Suppressor macrophage treated with lipopolysaccharide for 4 hours (primary cell): ENCODE results near the gene OAS3.
A peak's percentile ranks its signal among the peaks of the same experiment; 100 is the strongest.
"Not testable (repeated sequence)": the region's sequence is repeated elsewhere in the genome, so short reads cannot be mapped to it uniquely, and the experiment has no call there.

Experiments
- DNase-seq: peaks from one replicate; pipeline ENCODE4 v3.0.0-alpha.2; 2020

Gene OAS3

DNA sequence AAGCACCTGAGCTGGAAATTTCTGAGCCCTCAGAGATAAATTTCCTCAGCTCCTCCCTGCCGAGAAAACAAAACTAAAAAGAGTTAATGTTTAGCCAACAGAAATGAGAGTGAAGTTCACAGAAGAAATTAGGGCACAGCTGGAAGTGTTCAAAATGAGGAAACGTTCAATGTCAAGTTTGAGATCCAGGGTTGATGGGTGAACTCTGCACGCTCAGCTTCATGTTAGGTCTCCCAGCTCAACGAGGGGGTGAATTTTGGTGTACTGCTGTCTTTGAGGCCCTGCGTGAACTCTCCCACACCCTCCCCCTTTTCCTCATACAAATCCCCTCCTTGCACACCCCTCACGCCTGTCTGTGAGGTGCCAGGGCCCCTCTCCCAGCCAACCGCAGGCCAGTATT lies 13.3 kb upstream of the OAS3 start:
- DNase-seq: peak; percentile 22

DNA sequence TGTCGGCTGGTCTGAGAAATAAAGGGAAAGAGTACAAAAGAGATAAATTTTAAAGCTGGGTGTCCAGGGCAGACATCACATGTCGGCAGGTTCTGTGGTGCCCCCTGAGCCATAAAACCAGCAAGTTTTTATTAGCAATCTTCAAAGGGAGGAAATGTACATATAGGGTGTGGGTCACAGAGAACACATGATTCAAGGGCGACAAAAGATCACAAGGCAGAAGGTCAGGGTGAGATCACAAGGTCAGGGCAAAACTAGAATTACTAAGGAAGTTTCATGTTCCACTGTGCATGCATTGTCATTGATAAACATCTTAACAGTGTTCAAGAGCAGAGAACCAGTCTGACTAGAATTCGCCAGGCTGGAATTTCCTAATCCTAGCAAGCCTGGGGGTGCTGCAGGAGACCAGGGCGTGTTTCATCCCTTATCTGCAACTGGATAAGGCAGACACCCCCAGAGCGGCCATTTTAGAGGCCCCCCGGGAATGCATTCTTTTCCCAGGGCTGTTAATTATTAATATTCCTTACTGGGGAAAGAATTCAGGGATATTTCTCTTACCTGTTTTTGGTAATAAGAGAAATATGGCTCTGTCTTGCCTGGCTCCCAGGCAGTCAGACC lies 11.7 kb upstream of the OAS3 start:
- peak; percentile 40 for DNase-seq

DNA sequence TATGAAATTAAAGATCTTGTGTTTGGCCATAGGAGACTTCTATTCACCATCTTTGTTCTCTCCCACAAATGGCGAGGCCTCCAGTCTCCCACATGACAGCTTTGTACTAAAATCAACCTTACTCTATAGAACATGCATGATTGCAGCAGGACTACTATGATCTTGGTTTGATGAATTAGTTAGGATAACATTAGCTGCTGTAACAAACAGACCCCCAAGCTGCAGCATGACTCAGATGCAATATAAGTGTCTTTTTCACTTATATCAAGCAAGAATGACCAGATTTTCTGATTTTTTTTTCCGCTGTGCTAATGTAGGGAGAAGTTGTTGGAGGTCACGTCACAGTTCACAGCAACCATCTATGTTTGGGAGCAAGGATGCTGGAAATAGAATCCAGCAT lies 10.8 kb upstream of the OAS3 start:
- no peak for DNase-seq

DNA sequence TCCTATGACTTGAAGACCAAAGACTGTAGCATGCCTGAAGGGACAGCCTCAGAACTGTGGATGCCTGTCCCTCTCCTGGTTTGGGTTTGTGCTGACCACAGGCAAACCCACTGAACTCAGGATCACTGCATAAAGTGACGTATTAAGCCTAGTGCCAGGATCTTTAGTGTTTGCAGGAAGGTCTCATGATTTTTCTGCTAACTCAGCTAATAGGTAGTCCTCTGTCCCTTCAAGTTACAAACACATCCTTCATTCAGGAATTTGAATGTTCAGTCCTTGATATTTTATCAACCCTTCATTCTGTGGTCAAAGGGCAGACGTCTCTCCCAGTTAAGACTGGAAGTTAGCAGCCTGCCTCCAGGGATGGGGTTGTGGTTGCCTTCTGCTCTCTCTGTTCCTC lies 10.3 kb upstream of the OAS3 start:
- DNase-seq: no peak

DNA sequence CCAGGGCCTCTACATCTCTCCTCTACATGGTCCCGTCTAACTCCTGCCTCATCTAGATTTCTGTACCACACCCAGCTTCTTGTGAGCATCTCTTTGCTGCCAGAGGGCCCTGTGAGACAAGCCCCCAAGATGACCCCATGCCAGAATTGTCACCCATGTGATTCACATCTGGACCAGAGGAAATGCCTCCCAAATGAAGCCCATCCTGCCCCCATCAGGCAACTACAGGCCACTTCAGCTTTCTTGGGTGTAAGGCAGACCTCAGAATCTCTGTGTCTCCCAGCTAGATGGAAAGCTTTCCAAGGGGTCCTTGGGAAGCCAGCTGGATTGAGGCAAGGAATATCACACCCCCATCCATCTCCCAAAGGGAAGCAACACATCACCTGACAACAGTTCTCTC lies 9.3 kb upstream of the OAS3 start:
- no peak for DNase-seq

DNA sequence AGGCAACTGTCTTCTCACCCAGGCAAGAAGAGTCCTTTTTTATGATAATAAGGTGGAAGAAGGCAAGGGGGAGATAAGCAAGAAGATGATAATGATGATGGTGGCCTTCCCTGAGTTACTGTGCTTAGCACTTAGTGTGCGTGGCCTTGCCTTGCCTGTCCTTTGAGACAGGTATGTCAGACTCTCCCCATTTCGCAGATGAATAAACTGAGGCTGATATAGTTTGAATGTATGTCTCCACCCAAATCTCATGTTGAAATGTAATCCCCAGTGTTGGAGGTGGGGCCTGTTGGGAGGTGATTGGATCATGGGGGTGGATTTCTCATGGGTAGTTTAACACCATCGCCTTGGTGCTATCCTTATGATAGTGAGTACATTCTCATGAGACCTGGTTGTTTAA lies 8.6 kb upstream of the OAS3 start:
- DNase-seq: no peak

DNA sequence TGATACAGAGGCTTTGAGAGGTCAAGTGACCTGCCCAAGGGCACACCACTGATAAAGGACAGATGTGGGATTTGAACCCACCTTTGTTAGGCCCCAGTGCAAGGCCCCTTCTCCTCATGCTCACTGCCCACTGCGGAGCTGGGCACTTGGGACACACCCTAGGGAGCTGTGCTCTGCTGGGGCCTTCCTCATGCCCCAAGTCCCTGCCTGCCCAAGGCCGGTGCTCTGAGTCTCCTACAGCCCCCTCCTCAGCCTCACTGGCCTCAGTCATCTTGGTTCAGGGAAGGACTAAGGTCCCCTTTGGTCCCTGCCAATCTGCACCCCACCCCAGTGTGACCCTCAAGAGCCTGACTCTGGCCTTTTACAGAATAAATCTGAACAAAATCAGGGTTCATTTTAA lies 7.9 kb upstream of the OAS3 start:
- no peak for DNase-seq

DNA sequence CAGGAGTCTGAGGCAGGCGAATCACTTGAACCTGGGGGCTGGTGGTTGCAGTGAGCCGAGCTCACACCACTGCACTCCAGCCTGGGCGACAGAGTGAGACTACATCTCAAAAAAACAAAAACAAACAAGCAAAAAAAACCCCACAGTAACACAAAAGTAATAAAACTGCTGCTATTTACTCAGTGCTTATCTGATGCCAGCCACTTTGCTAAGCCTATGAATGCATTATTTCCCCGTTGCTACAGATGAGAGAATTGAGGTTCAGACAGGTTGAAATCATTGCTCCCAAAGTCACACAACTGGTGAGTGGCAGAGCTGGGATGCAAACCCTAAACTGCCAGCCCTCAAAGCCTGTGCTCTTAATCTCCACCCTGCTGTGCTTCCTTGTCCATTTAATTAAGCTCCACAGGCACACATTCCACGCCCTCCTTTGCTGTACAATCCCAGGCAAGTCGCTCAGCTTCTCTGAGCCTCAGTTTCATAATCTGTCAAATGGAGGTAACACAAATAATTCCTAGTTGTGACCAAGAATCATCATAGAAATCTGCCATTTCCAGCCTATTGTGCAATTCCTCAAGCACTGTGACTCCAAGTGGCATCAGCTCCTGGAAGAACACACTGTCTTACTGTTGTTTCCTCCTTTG lies 5.7 kb upstream of the OAS3 start:
- DNase-seq: peak; percentile 36

DNA sequence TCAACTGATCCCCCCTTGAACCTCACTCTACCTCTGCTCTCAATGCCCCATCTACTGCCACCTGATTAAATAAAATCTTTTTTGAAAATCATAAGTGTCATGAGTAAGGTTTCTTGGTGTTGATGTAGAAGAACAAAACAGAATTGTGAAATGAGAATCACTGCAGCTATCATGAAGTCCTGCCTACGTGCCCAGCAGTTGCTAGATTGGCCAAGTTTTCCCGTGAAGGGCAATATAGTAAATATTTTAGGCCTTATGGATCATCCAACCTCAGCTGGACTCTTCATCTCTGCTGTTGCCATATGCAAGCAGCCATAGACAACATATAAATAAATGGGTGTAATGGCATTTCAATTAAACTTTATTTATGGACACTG lies 5.2 kb upstream of the OAS3 start:
- DNase-seq: peak; percentile 35

DNA sequence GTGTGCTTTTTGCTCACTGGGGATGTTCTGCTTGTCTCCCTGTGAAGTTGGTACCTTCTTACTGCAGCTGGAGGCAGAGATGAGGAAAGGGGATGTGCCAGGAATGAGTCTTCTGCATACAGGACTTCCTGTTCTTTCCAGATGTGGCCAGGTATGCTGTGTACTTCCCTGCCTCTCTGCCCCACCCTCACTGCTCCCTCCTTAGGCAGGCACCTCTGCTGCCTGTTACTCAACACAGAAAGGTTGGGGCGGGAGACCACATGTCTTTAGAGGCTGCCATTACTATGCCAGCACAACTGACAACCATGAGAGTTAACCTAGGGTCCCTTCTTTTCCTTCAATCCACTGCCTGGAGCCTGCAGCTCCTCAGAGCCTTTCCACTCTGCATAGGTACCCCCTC lies 2.0 kb upstream of the OAS3 start:
- DNase-seq: no peak

DNA sequence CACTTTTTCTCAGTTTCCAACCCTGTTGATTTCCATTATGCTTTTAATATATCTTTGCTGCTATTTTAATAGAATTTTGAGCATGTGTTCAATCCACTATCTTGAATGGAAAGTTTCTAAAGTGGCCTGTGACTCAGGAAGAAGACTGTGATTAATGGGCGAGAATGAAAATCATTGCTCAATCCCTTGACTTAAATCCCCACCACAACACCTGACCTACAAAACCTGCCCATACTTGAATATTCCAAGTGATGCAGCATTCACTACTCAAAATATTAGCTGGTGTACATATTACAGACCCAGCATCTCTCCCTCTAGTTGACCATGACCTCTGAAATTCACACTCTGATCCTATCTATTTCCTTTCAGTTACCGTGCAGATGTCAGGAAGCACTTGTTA lies 1.3 kb upstream of the OAS3 start:
- peak; percentile 27 for DNase-seq

DNA sequence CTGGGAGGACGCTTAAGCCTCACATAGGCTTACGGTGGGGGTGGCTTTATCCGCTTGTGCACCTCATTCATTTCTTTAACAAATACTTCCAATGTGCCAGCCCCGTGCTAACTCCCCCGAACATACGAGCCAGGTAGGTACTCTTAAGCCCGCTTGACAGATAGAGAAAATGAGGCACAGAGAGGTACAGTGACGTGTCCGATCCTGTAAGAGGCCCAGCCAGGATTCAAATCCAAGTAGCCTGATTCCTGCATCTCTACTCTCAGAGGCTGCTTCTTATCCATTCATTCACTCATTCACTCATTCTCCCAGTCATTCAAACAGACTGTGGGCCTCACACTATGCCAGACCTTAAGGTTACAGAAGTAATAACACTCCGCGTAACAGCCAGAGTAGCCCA lies 477 bp downstream of the OAS3 start:
- peak; percentile 30 for DNase-seq

DNA sequence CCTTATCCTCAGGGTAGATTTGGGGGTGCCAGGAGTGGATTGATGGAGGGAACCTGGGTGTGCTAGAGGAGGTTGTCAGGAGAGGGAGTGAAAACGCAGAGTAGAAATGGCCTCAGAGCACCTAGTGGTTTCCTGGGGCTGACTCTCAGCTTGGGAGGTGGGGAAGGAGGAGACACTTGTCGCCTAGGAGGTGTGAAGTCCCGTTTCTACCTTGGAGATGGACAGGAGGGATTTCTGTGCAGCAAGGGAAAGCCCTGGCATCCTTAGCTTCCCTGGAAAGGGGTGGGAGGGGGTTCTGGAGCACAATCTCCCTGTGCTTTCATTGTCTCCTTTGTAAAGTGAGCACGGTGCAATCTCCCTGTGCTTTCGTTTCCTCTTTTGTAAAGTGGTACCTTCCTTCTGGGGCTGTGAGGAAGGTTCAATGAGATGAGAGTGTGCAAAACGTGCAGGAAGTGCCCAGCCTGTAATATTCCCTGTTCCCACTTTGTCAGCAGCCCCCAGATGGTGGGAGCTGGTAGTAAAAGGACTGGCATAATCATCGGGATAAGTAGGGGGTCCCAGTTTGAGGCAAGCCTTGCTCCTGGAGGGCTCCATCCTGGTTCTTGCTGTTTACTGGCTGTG lies 1.6 kb downstream of the OAS3 start:
- peak; percentile 56 for DNase-seq

DNA sequence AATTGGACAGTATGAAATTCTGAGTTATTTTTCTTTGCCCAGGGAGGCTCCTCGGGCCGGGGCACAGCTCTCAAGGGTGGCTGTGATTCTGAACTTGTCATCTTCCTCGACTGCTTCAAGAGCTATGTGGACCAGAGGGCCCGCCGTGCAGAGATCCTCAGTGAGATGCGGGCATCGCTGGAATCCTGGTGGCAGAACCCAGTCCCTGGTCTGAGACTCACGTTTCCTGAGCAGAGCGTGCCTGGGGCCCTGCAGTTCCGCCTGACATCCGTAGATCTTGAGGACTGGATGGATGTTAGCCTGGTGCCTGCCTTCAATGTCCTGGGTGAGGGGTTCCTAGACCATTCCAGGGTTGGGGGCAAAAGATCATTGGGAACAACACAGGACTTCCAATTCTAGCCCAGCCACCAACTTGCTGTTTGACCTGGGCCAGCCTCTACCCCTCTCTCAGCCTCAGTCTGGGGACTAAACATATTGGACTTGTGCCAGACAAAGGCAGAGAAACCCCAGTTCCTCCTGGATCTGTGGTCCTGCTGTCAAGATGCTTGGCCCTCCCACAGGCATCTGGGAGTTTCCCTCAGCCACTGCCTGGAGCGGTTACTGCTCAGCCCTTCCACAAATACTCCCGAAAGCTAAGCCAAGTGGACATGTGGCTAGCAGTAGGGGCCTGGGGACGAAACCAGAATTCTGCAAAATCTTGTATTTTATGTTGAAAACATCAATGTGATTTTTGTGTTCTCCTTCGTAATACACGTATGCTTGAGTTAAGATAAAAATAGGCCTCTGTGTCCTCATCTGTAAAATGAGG lies 3.5 kb downstream of the OAS3 start:
- no peak for DNase-seq

DNA sequence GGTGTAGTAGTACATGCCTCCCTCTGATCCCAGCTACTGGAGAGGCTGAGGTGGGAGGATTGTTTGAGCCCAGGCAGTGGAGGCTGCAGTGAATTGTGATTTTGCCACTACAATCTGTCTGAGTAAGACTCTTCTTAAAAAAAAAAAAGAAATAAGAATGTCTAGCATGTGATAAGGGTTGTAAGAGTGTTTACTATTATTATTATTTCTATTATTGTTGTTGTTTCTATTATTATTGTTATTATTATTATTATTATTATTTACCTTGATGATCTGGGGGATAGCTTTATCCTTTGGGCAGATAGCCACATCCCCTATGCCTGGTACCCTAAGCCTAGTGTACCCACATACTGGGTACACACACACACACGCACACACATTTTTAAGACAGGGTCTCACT lies 4.3 kb downstream of the OAS3 start:
- no peak for DNase-seq

DNA sequence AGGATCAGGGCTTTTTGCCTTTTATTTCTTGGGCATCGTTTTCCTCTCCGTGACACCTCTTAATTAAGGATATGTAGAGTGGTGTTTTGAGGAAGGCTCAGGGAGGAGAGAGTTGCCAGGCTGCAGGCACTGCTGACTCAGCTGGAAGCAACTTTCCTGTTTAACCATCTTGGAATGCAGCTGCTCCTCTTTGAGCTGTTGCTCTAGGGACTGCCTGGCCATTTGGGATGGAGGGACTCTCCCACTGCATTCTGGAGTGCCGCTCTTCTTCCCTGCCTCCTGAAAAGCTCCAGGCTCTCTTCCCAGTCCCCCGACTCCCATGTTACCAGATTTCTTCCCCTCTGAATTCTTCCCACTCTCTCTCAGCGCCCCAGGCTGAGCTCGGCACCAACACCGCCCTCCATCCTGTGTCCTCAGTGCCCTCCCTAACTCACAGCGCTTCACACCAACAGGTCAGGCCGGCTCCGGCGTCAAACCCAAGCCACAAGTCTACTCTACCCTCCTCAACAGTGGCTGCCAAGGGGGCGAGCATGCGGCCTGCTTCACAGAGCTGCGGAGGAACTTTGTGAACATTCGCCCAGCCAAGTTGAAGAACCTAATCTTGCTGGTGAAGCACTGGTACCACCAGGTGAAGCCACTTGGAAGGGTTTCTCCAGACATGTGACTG lies 5.9 kb downstream of the OAS3 start:
- no peak for DNase-seq

DNA sequence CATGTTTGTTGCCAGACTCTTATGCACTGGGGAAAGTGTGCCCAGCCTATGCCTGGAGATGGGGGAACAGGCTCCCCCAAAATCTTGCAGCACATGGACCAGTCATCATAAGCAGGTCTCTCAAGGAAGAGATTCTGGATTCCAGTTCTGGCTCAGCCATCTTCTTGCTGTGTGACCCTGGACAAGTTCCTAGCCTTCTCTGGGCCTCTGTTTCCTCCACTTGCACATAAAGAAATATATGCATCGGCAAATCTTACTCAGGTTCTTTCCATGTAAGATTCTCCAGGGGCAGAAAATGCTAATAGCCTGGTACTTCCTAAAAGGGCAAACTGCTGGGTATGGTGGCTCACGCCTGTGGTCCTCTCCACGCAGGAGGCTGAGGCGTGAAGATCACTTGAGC lies 7.2 kb downstream of the OAS3 start:
- no peak for DNase-seq

DNA sequence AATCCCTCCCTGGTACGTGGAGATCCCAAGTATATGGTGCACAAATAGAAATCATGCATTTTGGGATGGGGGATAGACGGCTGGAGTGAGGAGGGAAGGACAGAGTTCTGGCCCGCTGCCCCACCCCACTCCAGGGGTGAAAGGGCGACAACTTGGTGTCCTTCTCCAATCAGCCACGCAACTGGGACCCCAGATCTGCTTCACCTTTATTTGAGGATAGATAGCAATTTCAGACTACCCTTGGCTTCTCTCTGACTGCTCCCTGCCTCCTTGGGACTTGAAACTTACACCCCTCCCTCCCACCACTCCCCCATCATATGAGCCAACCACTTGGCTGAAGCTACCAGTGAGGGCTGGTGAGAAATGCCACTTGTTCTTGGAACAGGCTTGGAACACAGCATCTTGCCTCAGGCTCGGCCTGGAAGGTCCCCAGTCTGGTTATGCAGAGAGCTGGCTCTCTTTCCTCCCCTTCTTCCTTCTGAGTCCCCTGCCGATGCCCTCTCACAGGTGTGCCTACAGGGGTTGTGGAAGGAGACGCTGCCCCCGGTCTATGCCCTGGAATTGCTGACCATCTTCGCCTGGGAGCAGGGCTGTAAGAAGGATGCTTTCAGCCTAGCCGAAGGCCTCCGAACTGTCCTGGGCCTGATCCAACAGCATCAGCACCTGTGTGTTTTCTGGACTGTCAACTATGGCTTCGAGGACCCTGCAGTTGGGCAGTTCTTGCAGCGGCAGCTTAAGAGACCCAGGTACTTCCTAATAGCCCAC lies 8.1 kb downstream of the OAS3 start:
- DNase-seq: no peak

DNA sequence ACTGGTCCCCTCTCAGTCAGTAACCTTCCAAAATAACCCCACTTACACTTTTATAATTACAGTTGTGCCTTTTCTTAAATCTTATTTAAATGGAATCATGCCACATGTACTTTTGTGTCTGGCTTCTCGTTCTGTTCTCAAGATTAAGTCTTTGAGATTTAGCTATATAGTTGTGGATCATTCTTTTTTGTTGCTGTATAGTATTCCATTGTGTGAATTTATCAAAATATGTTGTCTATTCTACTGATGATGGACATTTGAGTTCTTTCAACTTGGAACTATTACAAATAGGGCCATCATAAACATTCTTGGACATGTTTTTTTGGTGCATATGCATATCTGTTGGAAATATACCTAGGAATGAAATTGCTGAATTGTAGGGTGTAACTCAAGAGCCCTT lies 9.0 kb downstream of the OAS3 start:
- DNase-seq: no peak

DNA sequence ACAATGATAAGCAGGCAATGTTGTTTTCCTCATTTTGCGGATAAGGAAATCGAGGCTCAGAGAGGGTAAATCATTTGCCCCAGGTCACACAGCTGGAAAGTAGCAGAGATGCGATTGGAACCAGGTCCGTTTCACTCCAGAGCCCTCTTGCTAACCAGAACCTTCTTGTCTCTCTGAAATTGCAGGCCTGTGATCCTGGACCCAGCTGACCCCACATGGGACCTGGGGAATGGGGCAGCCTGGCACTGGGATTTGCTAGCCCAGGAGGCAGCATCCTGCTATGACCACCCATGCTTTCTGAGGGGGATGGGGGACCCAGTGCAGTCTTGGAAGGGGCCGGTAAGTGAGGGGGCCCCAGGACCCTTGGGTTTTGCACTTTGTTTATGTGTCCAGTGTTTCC lies 9.5 kb downstream of the OAS3 start:
- DNase-seq: no peak

DNA sequence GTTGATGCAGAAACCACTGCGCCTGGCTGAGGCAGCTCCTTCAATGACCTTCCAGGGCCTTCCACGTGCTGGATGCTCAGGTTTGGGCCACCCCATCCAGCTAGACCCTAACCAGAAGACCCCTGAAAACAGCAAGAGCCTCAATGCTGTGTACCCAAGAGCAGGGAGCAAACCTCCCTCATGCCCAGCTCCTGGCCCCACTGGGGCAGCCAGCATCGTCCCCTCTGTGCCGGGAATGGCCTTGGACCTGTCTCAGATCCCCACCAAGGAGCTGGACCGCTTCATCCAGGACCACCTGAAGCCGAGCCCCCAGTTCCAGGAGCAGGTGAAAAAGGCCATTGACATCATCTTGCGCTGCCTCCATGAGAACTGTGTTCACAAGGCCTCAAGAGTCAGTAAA lies 10.5 kb downstream of the OAS3 start:
- no peak for DNase-seq

DNA sequence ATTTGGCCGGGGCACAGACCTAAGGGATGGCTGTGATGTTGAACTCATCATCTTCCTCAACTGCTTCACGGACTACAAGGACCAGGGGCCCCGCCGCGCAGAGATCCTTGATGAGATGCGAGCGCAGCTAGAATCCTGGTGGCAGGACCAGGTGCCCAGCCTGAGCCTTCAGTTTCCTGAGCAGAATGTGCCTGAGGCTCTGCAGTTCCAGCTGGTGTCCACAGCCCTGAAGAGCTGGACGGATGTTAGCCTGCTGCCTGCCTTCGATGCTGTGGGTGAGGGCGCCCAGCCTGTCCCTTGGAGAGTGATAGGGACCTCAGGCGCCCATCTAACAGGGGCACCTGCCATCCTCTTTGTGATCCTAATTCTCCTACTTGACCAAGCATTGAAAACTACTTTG lies 12.4 kb downstream of the OAS3 start:
- no peak for DNase-seq

DNA sequence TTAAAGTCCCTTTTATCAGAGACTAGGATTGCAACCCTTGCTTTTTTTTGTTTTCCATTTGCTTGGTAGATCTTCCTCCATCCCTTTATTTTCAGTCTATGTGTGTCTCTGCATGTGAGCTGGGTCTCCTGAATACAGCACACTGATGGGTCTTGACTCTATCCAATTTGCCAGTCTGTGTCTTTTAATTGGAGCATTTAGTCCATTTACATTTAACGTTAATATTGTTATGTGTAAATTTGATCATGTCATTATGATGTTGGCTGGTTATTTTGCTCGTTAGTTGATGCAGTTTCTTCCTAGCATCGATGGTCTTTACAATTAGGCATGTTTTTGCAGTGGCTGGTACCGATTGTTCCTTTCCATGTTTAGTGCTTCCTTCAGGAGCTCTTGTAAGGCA lies 18.9 kb downstream of the OAS3 start:
- not testable (repeated sequence) for DNase-seq
